NCI-H1092 treated with DMSO at 0.1 percent for 48 hours (cell line): ENCODE data around the gene HSPA6.
A peak's percentile ranks its signal among the peaks of the same experiment; 100 is the strongest.
"Not testable (repeated sequence)": the region's sequence is repeated elsewhere in the genome, so short reads cannot be mapped to it uniquely, and the experiment has no call there.

Experiments used
- DNase-seq: peaks from one replicate; lab custom pipeline; 2025; lab: John Stamatoyannopoulos, UW

HSPA6 gene

GRCh38 chr1:161503394-161503748 lies 21.0 kb upstream of the HSPA6 start:
- DNase-seq: no peak

GRCh38 chr1:161505686-161506085 lies 18.7 kb upstream of the HSPA6 start:
- DNase-seq: no peak

- DNase-seq: no peak
These were observed 17.8 kb upstream of the HSPA6 start for GRCh38 chr1:161506336-161507223.

DNA sequence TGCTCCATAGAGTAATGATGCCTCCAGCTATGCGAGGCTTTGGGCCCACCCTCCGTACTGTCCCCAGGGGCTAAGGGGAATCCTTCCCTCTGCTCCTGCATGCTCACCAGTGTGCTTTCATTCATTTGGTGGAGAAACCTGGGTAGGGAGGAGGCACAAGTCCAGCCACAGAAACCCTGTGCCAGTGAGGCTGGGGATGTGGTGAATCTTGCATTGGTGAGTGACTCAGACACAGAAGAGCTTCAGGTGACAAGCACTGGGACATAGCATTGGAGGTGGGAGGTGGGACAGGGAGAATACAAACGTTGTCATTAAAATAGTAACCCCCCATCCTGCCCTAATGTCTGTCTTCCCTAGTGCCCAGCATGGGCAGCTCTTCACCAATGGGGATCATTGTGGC lies 13.9 kb upstream of the HSPA6 start:
- DNase-seq: no peak

GRCh38 chr1:161511018-161511755 lies 13.2 kb upstream of the HSPA6 start:
- DNase-seq: peak; percentile 99

- DNase-seq: peak; percentile 80
These were observed 12.6 kb upstream of the HSPA6 start for GRCh38 chr1:161511756-161512060.

DNA sequence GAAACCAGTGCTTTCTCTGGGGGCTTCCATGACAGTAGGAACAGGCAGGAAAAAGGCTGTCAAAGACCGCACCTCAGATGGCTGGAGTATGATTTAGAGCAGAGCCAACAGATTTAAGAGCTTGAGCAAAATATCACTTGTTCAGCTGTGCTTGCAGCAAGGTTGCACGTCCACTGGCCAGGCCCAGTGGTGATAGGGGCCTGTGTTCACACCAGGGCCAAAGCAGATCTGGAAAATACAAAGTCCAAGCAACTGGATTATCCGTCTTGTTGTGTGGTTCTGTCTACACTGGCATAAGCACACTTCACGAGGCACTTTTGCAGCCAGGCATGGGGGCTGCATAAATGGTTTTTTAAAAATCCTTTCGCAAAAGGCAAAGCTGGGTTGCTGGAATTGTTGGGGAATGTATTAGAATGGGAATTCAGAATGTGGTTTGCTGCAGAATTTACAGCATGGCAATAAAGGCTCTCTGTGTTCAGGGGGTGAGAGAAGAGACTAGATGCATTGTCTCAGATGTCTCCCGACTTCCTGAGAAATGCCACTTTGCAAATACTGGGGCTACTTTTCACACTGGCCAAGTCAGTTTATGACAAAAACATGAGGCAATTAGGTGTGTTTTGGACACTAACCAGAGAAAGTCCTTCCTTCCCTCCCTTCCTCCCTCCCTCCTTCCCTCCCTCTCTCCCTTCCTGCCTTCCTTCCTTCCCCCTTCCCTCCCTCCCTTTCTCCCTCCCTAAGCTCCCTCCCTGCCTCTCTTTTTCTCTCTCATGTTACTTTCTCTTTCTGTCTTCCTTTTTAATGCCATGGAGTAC lies 11.5 kb upstream of the HSPA6 start:
- DNase-seq: not testable (repeated sequence)

GRCh38 chr1:161513448-161513780 lies 10.9 kb upstream of the HSPA6 start:
- DNase-seq: not testable (repeated sequence)

DNA sequence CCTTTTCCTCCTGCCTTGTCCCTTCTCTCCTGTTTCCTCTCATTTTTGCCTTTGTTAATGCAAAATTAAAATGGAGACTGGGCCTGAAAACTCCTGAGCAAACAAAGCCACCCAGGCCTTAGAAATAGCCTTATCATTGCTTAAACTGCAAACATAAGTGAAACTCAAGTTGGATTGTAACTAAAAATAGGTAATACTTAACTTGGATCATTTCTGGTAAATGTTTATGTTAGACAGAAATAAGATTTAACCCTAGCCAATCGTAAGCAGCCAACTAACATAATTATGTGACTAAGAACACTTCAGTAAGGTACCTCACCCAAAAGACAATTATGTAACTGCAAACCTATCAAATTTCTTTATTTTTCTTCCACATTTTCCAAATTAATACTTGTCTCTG lies 10.4 kb upstream of the HSPA6 start:
- not testable (repeated sequence) for DNase-seq

- not testable (repeated sequence) for DNase-seq
These were observed 1.1 kb upstream of the HSPA6 start for GRCh38 chr1:161523041-161523816.

GRCh38 chr1:161524742-161525291 lies 477 bp downstream of the HSPA6 start:
- DNase-seq: not testable (repeated sequence)

- DNase-seq: not testable (repeated sequence)
These were observed 981 bp downstream of the HSPA6 start for GRCh38 chr1:161525321-161525720.

DNA sequence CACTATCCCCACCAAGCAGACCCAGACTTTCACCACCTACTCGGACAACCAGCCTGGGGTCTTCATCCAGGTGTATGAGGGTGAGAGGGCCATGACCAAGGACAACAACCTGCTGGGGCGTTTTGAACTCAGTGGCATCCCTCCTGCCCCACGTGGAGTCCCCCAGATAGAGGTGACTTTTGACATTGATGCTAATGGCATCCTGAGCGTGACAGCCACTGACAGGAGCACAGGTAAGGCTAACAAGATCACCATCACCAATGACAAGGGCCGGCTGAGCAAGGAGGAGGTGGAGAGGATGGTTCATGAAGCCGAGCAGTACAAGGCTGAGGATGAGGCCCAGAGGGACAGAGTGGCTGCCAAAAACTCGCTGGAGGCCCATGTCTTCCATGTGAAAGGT lies 1.6 kb downstream of the HSPA6 start:
- DNase-seq: not testable (repeated sequence)

- not testable (repeated sequence) for DNase-seq
These were observed 4.2 kb downstream of the HSPA6 start for GRCh38 chr1:161528550-161528949.

DNA sequence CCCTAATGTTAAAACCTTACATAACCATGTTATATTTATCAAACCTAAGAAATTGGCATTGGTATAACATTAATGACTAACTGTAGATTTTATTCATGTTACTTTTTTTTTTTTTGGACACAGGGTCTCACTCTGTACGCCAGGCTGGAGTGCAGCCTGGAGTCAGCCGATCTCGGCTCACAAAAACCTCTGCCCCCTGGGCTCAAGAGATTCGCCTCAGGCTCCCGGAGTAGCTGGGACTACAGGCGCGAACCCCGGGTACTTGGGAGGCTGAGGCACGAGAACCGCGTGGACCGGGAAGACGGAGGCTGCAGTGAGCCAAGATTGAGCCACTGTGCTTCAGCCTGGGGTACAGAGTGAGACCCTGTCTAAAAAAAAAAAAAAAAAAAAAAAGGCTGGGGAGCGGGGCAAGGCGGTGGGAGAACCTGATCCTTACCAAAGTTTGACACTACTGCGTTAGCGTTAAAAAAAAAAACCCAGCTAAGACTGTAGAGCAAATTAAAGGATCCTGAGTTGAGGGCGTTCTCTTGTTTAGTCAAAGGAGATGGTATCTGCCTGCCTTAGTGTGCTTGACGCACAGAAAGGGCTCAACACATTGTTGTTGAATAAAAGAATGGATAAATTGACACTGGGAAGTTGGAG lies 5.2 kb downstream of the HSPA6 start:
- not testable (repeated sequence) for DNase-seq

DNA sequence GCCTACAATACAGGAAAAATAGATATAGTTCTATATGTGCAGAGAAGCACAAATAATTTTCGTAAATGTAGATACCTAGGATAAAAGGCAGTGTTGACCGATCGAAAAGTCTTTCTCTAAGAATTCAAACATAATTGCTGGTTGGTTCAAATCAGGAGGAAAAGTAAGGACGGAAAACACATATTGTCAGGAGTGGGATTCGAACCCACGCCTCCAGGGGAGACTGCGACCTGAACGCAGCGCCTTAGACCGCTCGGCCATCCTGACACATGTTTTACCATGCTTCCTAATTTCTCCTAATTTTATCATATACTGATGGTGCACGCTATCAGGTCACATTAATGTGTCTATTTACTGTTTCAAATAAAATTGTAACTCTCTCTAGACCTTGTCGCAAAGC lies 5.8 kb downstream of the HSPA6 start:
- peak; percentile 81 for DNase-seq

DNA sequence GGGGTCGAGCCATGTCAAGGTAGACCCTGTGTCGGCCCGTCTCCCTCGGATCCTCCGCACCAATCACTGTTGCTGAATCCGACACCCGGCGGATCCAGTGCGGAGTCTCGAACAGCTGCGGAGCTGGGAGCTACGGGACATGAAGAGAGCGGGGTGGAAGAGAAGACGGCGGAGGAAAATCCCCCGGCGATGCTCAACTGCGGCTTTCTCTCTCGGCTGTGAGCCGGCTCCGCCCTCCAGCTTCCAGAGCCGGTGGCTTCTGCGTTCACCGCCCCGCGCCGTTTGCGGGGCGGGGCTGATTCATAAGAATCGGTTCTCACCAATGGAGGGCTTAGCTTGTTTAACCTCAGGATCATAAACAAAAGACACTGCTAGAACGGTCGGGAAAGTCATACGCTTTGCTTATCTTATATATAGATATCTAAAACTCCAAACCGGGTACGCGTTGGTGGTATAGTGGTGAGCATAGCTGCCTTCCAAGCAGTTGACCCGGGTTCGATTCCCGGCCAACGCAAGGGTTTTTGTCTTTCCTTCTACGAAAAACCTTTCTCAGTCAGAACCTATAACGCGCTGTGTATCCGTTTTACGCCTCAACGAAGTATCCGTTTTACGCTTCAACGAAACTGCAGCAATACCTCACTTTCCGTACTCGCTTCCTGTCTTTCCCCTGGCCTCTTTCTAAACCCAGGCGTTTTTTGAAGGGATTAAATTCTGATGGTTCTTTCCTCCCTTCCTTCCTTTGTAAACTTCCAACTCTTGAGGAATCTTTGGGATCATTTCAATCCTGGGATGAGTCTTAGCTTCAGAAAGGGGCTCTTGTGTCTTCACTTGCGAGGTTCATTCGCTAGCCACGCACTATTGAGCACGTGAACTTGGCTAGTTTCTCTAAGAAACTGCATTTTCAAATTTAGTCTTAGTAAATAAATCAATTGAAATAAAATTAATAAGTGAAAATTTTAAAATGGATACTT lies 6.6 kb downstream of the HSPA6 start:
- peak; percentile 96 for DNase-seq

- DNase-seq: no peak
These were observed 7.8 kb downstream of the HSPA6 start for GRCh38 chr1:161531986-161532643.
